Liver (tissue), 9 donors: ENCODE results near the gene ZNF827. TPM values are rescaled to one million over a fixed set of nuclear protein-coding genes. Genes with fewer than 3 reads are reported as not detected.

Source experiments
- DNase-seq: peaks from one replicate; pipeline ENCODE4 v3.0.0-alpha.2; 2017; ENCODE audit warnings: low spot score
- H3K27ac ChIP-seq, 2 donors: one replicate each; pipeline ENCODE4 v1.7.0; 2013; ENCODE audit warnings: inconsistent platforms in 2 of 2, low read length in 2 of 2, control low read depth in 1 of 2, low read depth in 1 of 2, mild to moderate bottlenecking in 1 of 2
- H3K27me3 ChIP-seq, 4 donors: one replicate each; pipeline versions ENCODE4 v1.6.1 to v1.7.0; 2013; ENCODE audit warnings: low read length in 3 of 4, inconsistent platforms in 1 of 4, mild to moderate bottlenecking in 1 of 4, moderate library complexity in 1 of 4; ENCODE audit not compliant: control insufficient read depth in 4 of 4, insufficient read depth in 4 of 4
- H3K36me3 ChIP-seq, 4 donors: one replicate each; pipeline versions ENCODE4 v1.6.1 to v1.7.0; 2013; ENCODE audit warnings: low read length in 3 of 4, mild to moderate bottlenecking in 3 of 4, low read depth in 1 of 4, moderate library complexity in 1 of 4; ENCODE audit not compliant: control insufficient read depth in 4 of 4, insufficient read depth in 3 of 4
- H3K4me1 ChIP-seq, 4 donors: one replicate each; pipeline versions ENCODE4 v1.6.1 to v1.7.0; 2013; ENCODE audit warnings: low read length in 3 of 4, mild to moderate bottlenecking in 3 of 4, moderate library complexity in 1 of 4; ENCODE audit not compliant: control insufficient read depth in 4 of 4, insufficient read depth in 4 of 4
- H3K4me3 ChIP-seq, 3 donors: one replicate each; pipeline versions ENCODE4 v1.6.1 to v1.7.0; 2013; ENCODE audit warnings: low read length in 3 of 3, control low read depth in 1 of 3, low read depth in 1 of 3, mild to moderate bottlenecking in 1 of 3
- H3K9ac ChIP-seq, 2 donors: one replicate each; pipeline ENCODE4 v1.7.0; 2013; ENCODE audit warnings: low read length in 2 of 2, mild to moderate bottlenecking in 2 of 2, moderate library complexity in 2 of 2, control low read depth in 1 of 2, low read depth in 1 of 2
- H3K9me3 ChIP-seq, 4 donors: one replicate each; pipeline versions ENCODE4 v1.6.1 to v1.7.0; 2013; ENCODE audit warnings: low read length in 3 of 4; ENCODE audit not compliant: control insufficient read depth in 4 of 4
- ATF3 ChIP-seq: IDR thresholded peaks from 2 replicates; pipeline ENCODE4 v1.6.1; 2016; ENCODE audit warnings: antibody characterized with exemption
- CTCF ChIP-seq: fragments of 150-350 bp; IDR thresholded peaks from 2 replicates; pipeline ENCODE4 v1.5.1; 2017; ENCODE audit warnings: improper control_type of control experiment, low read depth, low read length; ENCODE audit not compliant: missing input control
- EGR1 ChIP-seq, 2 donors: IDR thresholded peaks; 2 replicates each; pipeline ENCODE4 v1.6.1; 2016 to 2018; ENCODE audit warnings: antibody characterized with exemption in 2 of 2, low read depth in 2 of 2
- FOXA1 ChIP-seq: IDR thresholded peaks from 2 replicates; pipeline ENCODE4 v1.6.1; 2016; ENCODE audit warnings: antibody characterized with exemption
- FOXA2 ChIP-seq: IDR thresholded peaks from 2 replicates; pipeline ENCODE4 v1.6.1; 2016; ENCODE audit warnings: antibody characterized with exemption
- GABPA ChIP-seq, 2 donors: IDR thresholded peaks in 1 of 2; conservative IDR thresholded peaks in 1 of 2; 2 replicates each; pipeline ENCODE4 v1.6.1; 2016; ENCODE audit warnings: antibody characterized with exemption in 2 of 2, mild to moderate bottlenecking in 1 of 2, moderate library complexity in 1 of 2
- HNF4G ChIP-seq: IDR thresholded peaks from 2 replicates; pipeline ENCODE4 v1.6.1; 2016; ENCODE audit warnings: antibody characterized with exemption
- JUND ChIP-seq, 2 donors: IDR thresholded peaks; 2 replicates each; pipeline ENCODE4 v1.6.1; 2016; ENCODE audit warnings: antibody characterized with exemption in 2 of 2
- NR2F2 ChIP-seq: IDR thresholded peaks from 2 replicates; pipeline ENCODE4 v1.6.1; 2016; ENCODE audit warnings: antibody characterized with exemption
- RAD21 ChIP-seq, 2 donors: IDR thresholded peaks; 2 replicates each; pipeline ENCODE4 v1.6.1; 2016; ENCODE audit warnings: antibody characterized with exemption in 2 of 2, mild to moderate bottlenecking in 2 of 2
- REST ChIP-seq: IDR thresholded peaks from 2 replicates; pipeline ENCODE4 v1.6.1; 2016; ENCODE audit warnings: antibody characterized with exemption, mild to moderate bottlenecking
- RXRA ChIP-seq, 2 donors: IDR thresholded peaks; 2 replicates each; pipeline ENCODE4 v1.6.1; 2017 to 2018; ENCODE audit warnings: antibody characterized with exemption in 2 of 2, mild to moderate bottlenecking in 1 of 2
- SP1 ChIP-seq: IDR thresholded peaks from 2 replicates; pipeline ENCODE4 v1.6.1; 2018; ENCODE audit warnings: antibody characterized with exemption, mild to moderate bottlenecking
- TAF1 ChIP-seq: conservative IDR thresholded peaks from 2 replicates; pipeline ENCODE4 v1.6.1; 2016; ENCODE audit warnings: antibody characterized with exemption, mild to moderate bottlenecking
- ZBTB33 ChIP-seq: IDR thresholded peaks from 2 replicates; pipeline ENCODE4 v1.6.1; 2016; ENCODE audit warnings: antibody characterized with exemption
- WGBS: extraction: QIAGEN DNeasy Blood & Tissue Kit; methylation state at CpG from one replicate; pipeline ENCODE4 v1.1.7; 2013; 5-methylcytosine and 5-hydroxymethylcytosine counted together
- polyA plus RNA-seq, 2 donors: library from polyadenylated mRNA; stranded (reverse) in 1 of 2; unstranded in 1 of 2; fragments of 200-250 nt in 1 of 2; fragments of >200 nt in 1 of 2; fragmentation: Nextera tagmentation in 1 of 2; extraction: Ambion mirVana in 1 of 2; gene quantifications; one replicate each; pipeline versions ENCODE4 v1.2.1 to v1.2.3, GENCODE V29; 2013 to 2015
- total RNA-seq, 2 donors: library from RNA; depleted of rRNA; stranded (reverse); fragments of >200 nt; gene quantifications; one replicate each; pipeline ENCODE4 v1.2.3, GENCODE V29; 2014
- donor health status: healthy.
- donor health status: healthy.
- donor health status: healthy.
- donor health status: healthy.
- donor health status: healthy.

ZNF827 gene
- total and polyA plus RNA-seq, 4 donors = 0.46 to 2.9 (median 1.2) TPM

GRCh38 chr4:145936142-145936996 is 2.3 kb downstream of the ZNF827 start:
- 1% methylated on average over 70 of the region's 70 CpGs for WGBS
- Histone ChIP-seq H3K4me1 (peaks cover 3 to 15% (median 9%) of the 10 kb centered on the region in 4 donors), H3K4me3 (peak overlapping the region; percentile 55 to 90 (median 76)), H3K36me3 (no peaks in the 10 kb centered on the region), H3K27ac (peak overlapping the region; percentile 51 to 64), H3K27me3 (no peaks in the 10 kb centered on the region), H3K9ac (peak overlapping the region; percentile 5 to 22), H3K9me3 (no peaks in the 10 kb centered on the region)
- DNase-seq = peak; percentile 63
- no peak for TF ChIP-seq ZBTB33
- TF ChIP-seq TAF1 = peak; percentile 22
- no peak for TF ChIP-seq REST

- Histone ChIP-seq H3K9ac (no peak overlapping the region), H3K4me3 (peak overlapping the region in 2 of 3 donors; percentile 76 to 90), H3K27ac (peak overlapping the region in 1 of 2 donors; percentile 64), H3K4me1 (peaks cover 3 to 15% (median 9%) of the 10 kb centered on the region in 4 donors), H3K36me3 (no peaks in the 10 kb centered on the region), H3K27me3 (no peaks in the 10 kb centered on the region), H3K9me3 (no peaks in the 10 kb centered on the region)
- 37% methylated on average over 18 of the region's 18 CpGs for WGBS
- DNase-seq = peak; percentile 42
- no peak for TF ChIP-seq REST
- TF ChIP-seq NR2F2 = peak; percentile 97
- no peak for TF ChIP-seq ATF3
- TF ChIP-seq HNF4G = no peak
- peak in 1 of 2 donors; percentile 16 for TF ChIP-seq RXRA (IDR thresholded peaks at IDR 0.05)
- no peak for TF ChIP-seq JUND (IDR thresholded peaks at IDR 0.05)
- TF ChIP-seq ZBTB33 = no peak
- TF ChIP-seq SP1 = no peak
- TF ChIP-seq TAF1 = no peak
- no peak for TF ChIP-seq CTCF
- TF ChIP-seq EGR1 (IDR thresholded peaks at IDR 0.05; ENCODE audit: low read depth in 2 of 2) = no peak
- no peak for TF ChIP-seq FOXA2
- peak in 1 of 2 donors; percentile 7 for TF ChIP-seq RAD21 (IDR thresholded peaks at IDR 0.05)
- no peak for TF ChIP-seq FOXA1
- no peak for TF ChIP-seq GABPA (IDR thresholded peaks at IDR 0.05 in 1 of 2, conservative IDR thresholded peaks at IDR 0.05 in 1 of 2)
These were observed 3.1 kb downstream of the ZNF827 start for GRCh38 chr4:145935253-145936141.
